PC-3 (cell line): ENCODE results near the gene PRKAB2. TPM values are rescaled to one million over a fixed set of nuclear protein-coding genes. Genes with fewer than 3 reads are reported as not detected.
A peak's percentile ranks its signal among the peaks of the same experiment; 100 is the strongest.

ENCODE experiments used
- ATAC-seq: fragments of 200-7000 bp; cut with Tn5 transposase; 2 replicates; pipeline ENCODE4 v1.9.1; 2020; ENCODE audit warnings: mild to moderate bottlenecking, moderate library complexity
- Bru-seq: library from RNA; stranded (reverse); fragments of 400-500 nt; gene quantifications from one replicate; lab custom pipeline; 2021; lab: Mats Ljungman, UMichigan
- BruChase-seq, 2 experiments: library from RNA; stranded (reverse); fragments of 400-500 nt; gene quantifications; one replicate each; lab custom pipeline; 2021; lab: Mats Ljungman, UMichigan
- BruUV-seq: library from RNA; stranded (reverse); fragments of 400-500 nt; replicated peaks from 2 replicates; lab custom pipeline; 2021; lab: Mats Ljungman, UMichigan
- CTCF ChIA-PET: fragments of 300-600 bp; sonication (Branson Sonifier 250); formaldehyde crosslinking; loops from one replicate; lab custom pipeline; 2022; ENCODE audit warnings: antibody characterized with exemption; lab: Charles Lee
- POLR2A ChIA-PET: fragments of 300-600 bp; sonication (Branson Sonifier 250); formaldehyde crosslinking; loops from one replicate; lab custom pipeline; 2022; ENCODE audit warnings: antibody characterized with exemption; ENCODE audit not compliant: unreplicated experiment; lab: Charles Lee
- DNase-seq: peaks from one replicate; pipeline ENCODE4 v3.0.0-alpha.2; 2015
- H2AFZ ChIP-seq: fragments of 300-600 bp; sonication (generic); 2 replicates; pipeline ENCODE4 v1.6.0; 2016; ENCODE audit warnings: antibody characterized with exemption, low read length
- H3F3A ChIP-seq: fragments of 300-600 bp; sonication (generic); one replicate; pipeline ENCODE4 v1.6.0; 2017; ENCODE audit warnings: antibody characterized with exemption, low read length, control low read depth, mild to moderate bottlenecking; ENCODE audit not compliant: unreplicated experiment
- H3K27ac ChIP-seq: fragments of 300-600 bp; sonication (generic); 2 replicates; pipeline ENCODE4 v1.5.1; 2016; ENCODE audit warnings: mild to moderate bottlenecking, low read length
- H3K27me3 ChIP-seq: fragments of 300-600 bp; sonication (generic); 2 replicates; pipeline ENCODE4 v1.6.1; 2016; ENCODE audit warnings: low read length, mixed read lengths
- H3K36me3 ChIP-seq: fragments of 300-600 bp; sonication (generic); 2 replicates; pipeline ENCODE4 v1.6.1; 2016; ENCODE audit warnings: low read depth, mixed run types, low read length, mixed read lengths
- H3K4me1 ChIP-seq: fragments of 300-600 bp; sonication (generic); 2 replicates; pipeline ENCODE4 v1.5.1; 2016; ENCODE audit warnings: low read length; ENCODE audit not compliant: insufficient read depth
- H3K4me2 ChIP-seq: fragments of 300-600 bp; sonication (generic); 2 replicates; pipeline ENCODE4 v1.6.0; 2016; ENCODE audit warnings: low read length
- H3K4me3 ChIP-seq: fragments of 300-600 bp; sonication (generic); 2 replicates; pipeline ENCODE4 v1.5.1; 2016; ENCODE audit warnings: mild to moderate bottlenecking, low read length, mixed read lengths
- H3K79me2 ChIP-seq: fragments of 300-600 bp; sonication (generic); 2 replicates; pipeline ENCODE4 v1.6.1; 2017; ENCODE audit warnings: low read length, mixed read lengths
- H3K9ac ChIP-seq: fragments of 300-600 bp; sonication (generic); 2 replicates; pipeline ENCODE4 v1.6.0; 2016; ENCODE audit warnings: mild to moderate bottlenecking, low read length
- H3K9me2 ChIP-seq: fragments of 300-600 bp; sonication (generic); replicated peaks from 2 replicates; pipeline ENCODE4 v1.6.1; 2016; ENCODE audit warnings: mixed run types, low read length, mixed read lengths
- H3K9me3 ChIP-seq: fragments of 300-600 bp; sonication (generic); 2 replicates; pipeline ENCODE4 v1.6.1; 2016; ENCODE audit warnings: low read length, mixed read lengths
- H4K20me1 ChIP-seq: fragments of 300-600 bp; sonication (generic); 2 replicates; pipeline ENCODE4 v1.6.1; 2016; ENCODE audit warnings: low read length, mixed read lengths
- EZH2 ChIP-seq: fragments of 300-600 bp; sonication (generic); IDR thresholded peaks from one replicate; pipeline ENCODE4 v1.6.1; 2017; ENCODE audit warnings: antibody characterized with exemption, mild to moderate bottlenecking, low read length; ENCODE audit not compliant: unreplicated experiment
- EZH2phosphoT487 ChIP-seq: fragments of 300-600 bp; sonication (generic); IDR thresholded peaks from 2 replicates; pipeline ENCODE4 v1.6.1; 2018; ENCODE audit warnings: mild to moderate bottlenecking, antibody characterized with exemption, low read length, borderline replicate concordance
- intact Hi-C: fragments of 100-400 bp; cut with micrococcal nuclease; formaldehyde crosslinking; loops from 2 replicates; pipeline ENCODE4 v1.9.0; 2023
- long read RNA-seq: library from polyadenylated mRNA; unstranded; transcript quantifications from one replicate; pipeline ENCODE4 v2.0.0, GENCODE V29; 2021; ENCODE audit not compliant: unreplicated experiment
- total RNA-seq: library from RNA; depleted of rRNA; stranded (reverse); fragments of >200 nt; gene quantifications from 2 replicates; pipeline ENCODE4 v1.2.3, GENCODE V29; 2014; rRNA removed
- TF ChIP-seq, protein P1 (sequence below): fragments of 300-600 bp; sonication (generic); conservative IDR thresholded peaks from 2 replicates; pipeline ENCODE4 v1.5.1; 2017; ENCODE audit warnings: antibody characterized with exemption, low read depth, mild to moderate bottlenecking, low read length

The PRKAB2 gene, protein sequence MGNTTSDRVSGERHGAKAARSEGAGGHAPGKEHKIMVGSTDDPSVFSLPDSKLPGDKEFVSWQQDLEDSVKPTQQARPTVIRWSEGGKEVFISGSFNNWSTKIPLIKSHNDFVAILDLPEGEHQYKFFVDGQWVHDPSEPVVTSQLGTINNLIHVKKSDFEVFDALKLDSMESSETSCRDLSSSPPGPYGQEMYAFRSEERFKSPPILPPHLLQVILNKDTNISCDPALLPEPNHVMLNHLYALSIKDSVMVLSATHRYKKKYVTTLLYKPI
- total RNA-seq (16.0 and 23.5 TPM in 2 replicates), Bru-seq, nascent RNA (percentile 91 among the genes with signal in this experiment), BruChase-seq, experiment 1, labeled RNA remaining after a 6-hour chase (percentile 91 among the genes with signal in this experiment), BruChase-seq, experiment 2, labeled RNA remaining after a 2-hour chase (percentile 94 among the genes with signal in this experiment)
- long read RNA-seq, full-length matches to known transcripts, result 3 of 49 reads
- long read RNA-seq, partial matches to known transcripts, result 19 of 49 reads
- long read RNA-seq, other reads (novel, unspliced or antisense), result 27 of 49 reads

DNA sequence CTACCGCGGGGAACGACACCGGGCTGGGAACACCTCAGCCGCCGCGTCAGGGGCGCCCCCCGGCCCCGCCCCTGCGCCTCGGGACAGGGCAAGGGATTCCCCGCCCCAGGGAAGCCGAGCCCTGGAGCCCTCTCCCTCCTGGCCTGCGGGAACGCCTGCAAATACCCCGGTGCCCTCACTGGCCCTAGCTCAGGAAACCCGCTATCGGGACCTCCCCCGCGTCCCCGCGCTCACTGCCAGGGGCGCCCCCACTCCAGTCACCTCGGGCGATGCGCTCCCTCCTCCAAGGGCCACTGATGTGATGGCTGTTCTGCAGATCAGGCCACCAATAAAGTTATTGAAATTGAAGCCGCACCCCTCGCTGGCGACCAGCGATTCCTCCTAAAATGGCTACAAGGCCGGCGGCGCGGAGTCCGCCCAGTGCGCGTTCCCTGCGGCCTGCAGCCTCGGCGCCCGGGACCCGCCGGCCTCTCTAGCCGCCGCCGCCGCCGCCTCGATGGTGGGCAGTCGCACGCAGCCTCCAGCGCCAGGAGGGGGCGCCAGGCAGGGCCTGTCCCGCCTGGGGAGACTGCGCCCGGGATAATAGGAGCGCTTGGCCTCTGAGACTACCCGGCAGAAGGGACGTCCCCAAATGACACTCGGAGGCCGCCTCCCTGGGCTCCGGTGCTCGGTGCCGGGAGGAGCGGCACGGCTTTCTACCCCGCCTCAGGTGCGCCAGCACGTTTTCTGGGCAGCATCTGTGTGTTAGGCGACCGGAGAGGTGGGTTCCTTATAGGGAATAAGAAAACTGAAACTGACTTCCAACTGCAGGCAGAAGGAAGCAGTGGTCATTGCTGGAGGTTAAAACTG is at the start of gene PRKAB2:
Gene PRKAB2, minus strand, starts transcription at position 303 of the 849 bp plus-strand sequence. CDS start 326 bp downstream, outside the sequence.
- H3K36me3 ChIP-seq, result no peaks in the 10 kb centered on the region
- ATAC-seq, result peak; percentile 81
- no peaks in the 10 kb centered on the region for H3K9me2 ChIP-seq
- peaks cover 55% of the 10 kb centered on the region for H3K4me1 ChIP-seq
- intact Hi-C loops, result no loop called here
- H3K4me3 ChIP-seq, result peak within 1 kb of the TSS; percentile 86
- no peaks in the 10 kb centered on the region for H3K27me3 ChIP-seq
- CTCF ChIA-PET, result interaction anchor here (0.9 to 1.8 kb wide), 4 partner anchors 65 to 71 kb away, joined by 3 to 8 read pairs (median 4); partner anchors contain the start of gene CHD1L
- peak within 1 kb of the TSS; percentile 77 for H3K9ac ChIP-seq
- H3F3A ChIP-seq, result peaks cover 12% of the 10 kb centered on the region
- peak; percentile 97 for DNase-seq
- peak within 1 kb of the TSS; percentile 90 for H3K4me2 ChIP-seq
- POLR2A ChIA-PET, result interaction anchor here (1.0 kb wide), 1 partner anchor 70 kb away, joined by 4 read pairs; the partner anchor contains the start of gene CHD1L
- H3K79me2 ChIP-seq, result peaks cover 63% of the 10 kb centered on the region
- BruUV-seq, result no TSS peak
- peak within 1 kb of the TSS; percentile 56 for H3K27ac ChIP-seq
- peak within 1 kb of the TSS; percentile 91 for H2AFZ ChIP-seq
- H3K9me3 ChIP-seq, result no peaks in the 10 kb centered on the region
- no peaks in the 10 kb centered on the region for H4K20me1 ChIP-seq
- TF ChIP-seq EZH2 (no peak), EZH2phosphoT487 (no peak)
- TF ChIP-seq, protein P1, sequence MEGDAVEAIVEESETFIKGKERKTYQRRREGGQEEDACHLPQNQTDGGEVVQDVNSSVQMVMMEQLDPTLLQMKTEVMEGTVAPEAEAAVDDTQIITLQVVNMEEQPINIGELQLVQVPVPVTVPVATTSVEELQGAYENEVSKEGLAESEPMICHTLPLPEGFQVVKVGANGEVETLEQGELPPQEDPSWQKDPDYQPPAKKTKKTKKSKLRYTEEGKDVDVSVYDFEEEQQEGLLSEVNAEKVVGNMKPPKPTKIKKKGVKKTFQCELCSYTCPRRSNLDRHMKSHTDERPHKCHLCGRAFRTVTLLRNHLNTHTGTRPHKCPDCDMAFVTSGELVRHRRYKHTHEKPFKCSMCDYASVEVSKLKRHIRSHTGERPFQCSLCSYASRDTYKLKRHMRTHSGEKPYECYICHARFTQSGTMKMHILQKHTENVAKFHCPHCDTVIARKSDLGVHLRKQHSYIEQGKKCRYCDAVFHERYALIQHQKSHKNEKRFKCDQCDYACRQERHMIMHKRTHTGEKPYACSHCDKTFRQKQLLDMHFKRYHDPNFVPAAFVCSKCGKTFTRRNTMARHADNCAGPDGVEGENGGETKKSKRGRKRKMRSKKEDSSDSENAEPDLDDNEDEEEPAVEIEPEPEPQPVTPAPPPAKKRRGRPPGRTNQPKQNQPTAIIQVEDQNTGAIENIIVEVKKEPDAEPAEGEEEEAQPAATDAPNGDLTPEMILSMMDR, result peak; percentile 96

DNA sequence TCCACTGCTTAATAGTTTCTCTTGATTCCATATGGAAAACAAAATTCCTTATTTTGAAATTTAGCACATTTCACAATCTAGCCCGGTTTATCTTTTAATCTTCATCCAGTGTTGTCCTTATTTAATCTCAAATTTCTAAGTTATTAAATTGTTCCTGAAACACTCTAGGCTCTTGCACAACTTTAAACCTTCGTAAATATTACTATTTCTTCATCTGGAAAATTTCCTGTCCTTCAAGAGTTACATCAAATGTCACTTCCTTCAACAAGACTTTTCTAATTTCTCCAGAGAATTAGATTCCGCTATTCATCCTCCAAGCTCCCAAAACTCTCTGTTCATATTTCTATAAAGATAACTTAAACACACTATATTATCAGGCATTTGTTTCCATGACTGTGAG is 46.3 kb upstream of the PRKAB2 start:
- Histone ChIP-seq H2AFZ (no peak overlapping the region), H3K9me3 (no peaks in the 10 kb centered on the region), H3K4me3 (no peak overlapping the region), H4K20me1 (no peaks in the 10 kb centered on the region), H3K9ac (no peak overlapping the region), H3K4me1 (peaks cover 8% of the 10 kb centered on the region), H3K4me2 (no peak overlapping the region), H3K9me2 (no peaks in the 10 kb centered on the region), H3K27me3 (no peaks in the 10 kb centered on the region), H3F3A (no peaks in the 10 kb centered on the region), H3K36me3 (no peaks in the 10 kb centered on the region), H3K27ac (no peak overlapping the region), H3K79me2 (no peaks in the 10 kb centered on the region)
- ATAC-seq, result no peak
- POLR2A ChIA-PET, result no interaction called here
- TF ChIP-seq, protein P1, result no peak
- TF ChIP-seq EZH2, result no peak
- no peak for TF ChIP-seq EZH2phosphoT487
- CTCF ChIA-PET, result no interaction called here
- no TSS peak for BruUV-seq
- intact Hi-C loops, result no loop called here
- DNase-seq, result no peak
